Uterus (tissue), 4 donors: ENCODE results near the gene SELENOO. TPM values are rescaled to one million over a fixed set of nuclear protein-coding genes. Genes with fewer than 3 reads are reported as not detected.
A peak's percentile ranks its signal among the peaks of the same experiment; 100 is the strongest.

ENCODE experiments used
- DNase-seq, 2 donors: peaks; one replicate each; pipeline ENCODE4 v3.0.0-alpha.2; 2019 to 2020
- H3K27ac ChIP-seq, 2 donors: fragments of 200-600 bp; sonication (generic); 1 replicate in 1 of 2; 2 replicates in 1 of 2; pipeline ENCODE4 v1.5.1; 2016 to 2018
- H3K27me3 ChIP-seq, 2 donors: fragments of 200-600 bp; sonication (generic); one replicate each; pipeline ENCODE4 v1.5.1; 2018 to 2019; ENCODE audit warnings: control low read depth in 1 of 2
- H3K36me3 ChIP-seq, 2 donors: fragments of 200-600 bp; sonication (generic); one replicate each; pipeline ENCODE4 v1.5.1; 2019; ENCODE audit warnings: control low read depth in 1 of 2
- H3K4me1 ChIP-seq, 2 donors: fragments of 200-600 bp; sonication (generic); one replicate each; pipeline ENCODE4 v1.5.1; 2018 to 2019; ENCODE audit warnings: control low read depth in 1 of 2
- H3K4me3 ChIP-seq, 2 donors: fragments of 200-600 bp; sonication (generic); 1 replicate in 1 of 2; 2 replicates in 1 of 2; pipeline ENCODE4 v1.5.1; 2018 to 2019; ENCODE audit warnings: mild to moderate bottlenecking in 1 of 2
- H3K9me3 ChIP-seq, 2 donors: fragments of 200-600 bp; sonication (generic); one replicate each; pipeline ENCODE4 v1.5.1; 2019; ENCODE audit warnings: control low read depth in 1 of 2
- POLR2A ChIP-seq, 2 donors: fragments of 450-650 bp; IDR thresholded peaks; one replicate each; pipeline ENCODE4 v1.6.1; 2016; ENCODE audit warnings: antibody characterized with exemption in 2 of 2, mild to moderate bottlenecking in 1 of 2, moderate library complexity in 1 of 2
- intact Hi-C: fragments of 100-400 bp; cut with DNase I; formaldehyde crosslinking; loops from one replicate; pipeline ENCODE4 v1.15.1; 2023; ENCODE audit warnings: low total_unique reads
- total RNA-seq, 4 donors: library from RNA; depleted of rRNA in 3 of 4; stranded (reverse); fragments of >200 nt in 3 of 4; gene quantifications; one replicate each; pipeline versions ENCODE4 v1.1.0 to v1.2.4, GENCODE V29; 2014 to 2023
- TF ChIP-seq, protein P1 (sequence below), 4 experiments: fragments of 200-600 bp in 2 of 4; fragments of 450-650 bp in 2 of 4; sonication (generic) in 2 of 4; IDR thresholded peaks; one replicate each; pipeline ENCODE4 v1.5.1; 2016 to 2019; ENCODE audit warnings: antibody characterized with exemption in 4 of 4, mild to moderate bottlenecking in 2 of 4, moderate library complexity in 1 of 4
- donor health status: DM: yes; HTN: yes; CAD: no.

SELENOO gene
- total RNA-seq, 4 donors from 2014 or later: 1.5 to 22.1 (median 10.0) TPM

GRCh38 chr22:50184004-50184901 is 16.6 kb upstream of the SELENOO start:
- Histone ChIP-seq H3K9me3 (no peaks in the 10 kb centered on the region), H3K36me3 (no peaks in the 10 kb centered on the region), H3K27me3 (no peaks in the 10 kb centered on the region), H3K4me3 (peak overlapping the region; percentile 44 to 54), H3K4me1 (peaks cover 0 to 18% of the 10 kb centered on the region in 2 donors), H3K27ac (peak overlapping the region; percentile 13 to 31)
- no peak for TF ChIP-seq POLR2A (IDR thresholded peaks at IDR 0.05)
- TF ChIP-seq, protein P1, sequence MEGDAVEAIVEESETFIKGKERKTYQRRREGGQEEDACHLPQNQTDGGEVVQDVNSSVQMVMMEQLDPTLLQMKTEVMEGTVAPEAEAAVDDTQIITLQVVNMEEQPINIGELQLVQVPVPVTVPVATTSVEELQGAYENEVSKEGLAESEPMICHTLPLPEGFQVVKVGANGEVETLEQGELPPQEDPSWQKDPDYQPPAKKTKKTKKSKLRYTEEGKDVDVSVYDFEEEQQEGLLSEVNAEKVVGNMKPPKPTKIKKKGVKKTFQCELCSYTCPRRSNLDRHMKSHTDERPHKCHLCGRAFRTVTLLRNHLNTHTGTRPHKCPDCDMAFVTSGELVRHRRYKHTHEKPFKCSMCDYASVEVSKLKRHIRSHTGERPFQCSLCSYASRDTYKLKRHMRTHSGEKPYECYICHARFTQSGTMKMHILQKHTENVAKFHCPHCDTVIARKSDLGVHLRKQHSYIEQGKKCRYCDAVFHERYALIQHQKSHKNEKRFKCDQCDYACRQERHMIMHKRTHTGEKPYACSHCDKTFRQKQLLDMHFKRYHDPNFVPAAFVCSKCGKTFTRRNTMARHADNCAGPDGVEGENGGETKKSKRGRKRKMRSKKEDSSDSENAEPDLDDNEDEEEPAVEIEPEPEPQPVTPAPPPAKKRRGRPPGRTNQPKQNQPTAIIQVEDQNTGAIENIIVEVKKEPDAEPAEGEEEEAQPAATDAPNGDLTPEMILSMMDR (IDR thresholded peaks at IDR 0.05): no peak
- peak; percentile 72 to 77 for DNase-seq
- intact Hi-C loops: no loop called here

GRCh38 chr22:50184902-50185374 is 15.9 kb upstream of the SELENOO start:
- no peaks in the 10 kb centered on the region for H3K27me3 ChIP-seq
- H3K9me3 ChIP-seq: no peaks in the 10 kb centered on the region
- no peak for TF ChIP-seq POLR2A (IDR thresholded peaks at IDR 0.05)
- TF ChIP-seq, protein P1 (IDR thresholded peaks at IDR 0.05): no peak
- DNase-seq: no peak
- peaks cover 0 to 25% of the 10 kb centered on the region in 2 donors for H3K4me1 ChIP-seq
- H3K36me3 ChIP-seq: no peaks in the 10 kb centered on the region
- H3K27ac ChIP-seq: peak overlapping the region in 1 of 2 donors; percentile 41
- intact Hi-C loops: no loop called here
- peak overlapping the region; percentile 44 to 54 for H3K4me3 ChIP-seq

- TF ChIP-seq POLR2A (IDR thresholded peaks at IDR 0.05): no peak
- TF ChIP-seq, protein P1 (IDR thresholded peaks at IDR 0.05): no peak
- H3K36me3 ChIP-seq: no peaks in the 10 kb centered on the region
- H3K4me1 ChIP-seq: peaks cover 0 to 29% of the 10 kb centered on the region in 2 donors
- peak within 1 kb of the TSS; percentile 54 to 85 for H3K4me3 ChIP-seq
- H3K27ac ChIP-seq: peak within 1 kb of the TSS; percentile 47 to 78
- no peaks in the 10 kb centered on the region for H3K9me3 ChIP-seq
- DNase-seq: peak; percentile 84 to 88
- H3K27me3 ChIP-seq: no peaks in the 10 kb centered on the region
- intact Hi-C loops: no loop called here
Observed at GRCh38 chr22:50185375-50186087, 15.3 kb upstream of the SELENOO start, which contains the start of gene TRABD. TRABD (plus strand) TSS chr22:50185913; CDS start chr22:50193061, 7,148 bp downstream.

DNA sequence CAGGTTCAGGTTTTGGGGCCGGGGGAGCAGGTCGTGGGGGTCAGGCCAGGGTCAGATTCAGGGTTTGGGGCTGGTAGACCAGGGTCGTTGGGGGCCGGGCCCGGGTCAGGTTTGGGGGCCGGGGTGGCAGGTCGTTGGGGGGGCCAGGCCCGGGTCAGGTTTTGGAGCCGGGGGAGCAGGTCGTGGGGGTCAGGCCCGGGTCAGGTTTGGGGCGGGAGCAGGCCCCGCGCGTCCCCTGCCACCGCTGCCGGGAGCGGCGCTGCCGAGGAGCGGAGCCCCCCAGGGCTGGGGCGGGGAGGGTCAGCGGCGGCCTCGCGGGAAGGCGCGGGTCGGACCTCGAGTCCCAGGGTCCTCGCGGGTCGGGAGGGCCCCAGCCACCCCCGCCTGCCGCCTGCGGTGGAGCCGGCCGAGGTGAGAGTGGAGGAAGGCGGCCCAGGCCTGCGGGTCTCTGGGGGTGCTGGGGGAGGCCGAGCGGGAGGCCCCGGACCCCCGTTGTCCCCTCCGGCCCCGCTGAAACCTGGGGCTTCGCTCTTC is 14.6 kb upstream of the SELENOO start:
- peaks cover 0 to 35% of the 10 kb centered on the region in 2 donors for H3K4me1 ChIP-seq
- intact Hi-C loops: no loop called here

More for the DNA sequence above, 14.6 kb upstream of the SELENOO start:
- Histone ChIP-seq H3K4me3 (peak overlapping the region; percentile 54 to 85), H3K36me3 (no peaks in the 10 kb centered on the region), H3K27ac (peak overlapping the region; percentile 47 to 78), H3K9me3 (no peaks in the 10 kb centered on the region), H3K27me3 (no peaks in the 10 kb centered on the region)
- no peak for TF ChIP-seq POLR2A (IDR thresholded peaks at IDR 0.05)
- TF ChIP-seq, protein P1 (IDR thresholded peaks at IDR 0.05): no peak
- DNase-seq: peak in 1 of 2 donors; percentile 40
